GM18867 (cell line): ENCODE results near the gene MINPP1.
"Not testable (repeated sequence)": the region's sequence is repeated elsewhere in the genome, so short reads cannot be mapped to it uniquely, and the experiment has no call there.

ENCODE experiments used
- ATAC-seq: cut with Tn5 transposase; IDR thresholded peaks from one replicate; pipeline ENCODE4 v1.9.1; 2021; ENCODE audit warnings: mild to moderate bottlenecking, moderate library complexity; ENCODE audit not compliant: unreplicated experiment

MINPP1 gene

GRCh38 chr10:87560495-87561129, 55.9 kb downstream of the MINPP1 start:
- no peak for ATAC-seq

DNA sequence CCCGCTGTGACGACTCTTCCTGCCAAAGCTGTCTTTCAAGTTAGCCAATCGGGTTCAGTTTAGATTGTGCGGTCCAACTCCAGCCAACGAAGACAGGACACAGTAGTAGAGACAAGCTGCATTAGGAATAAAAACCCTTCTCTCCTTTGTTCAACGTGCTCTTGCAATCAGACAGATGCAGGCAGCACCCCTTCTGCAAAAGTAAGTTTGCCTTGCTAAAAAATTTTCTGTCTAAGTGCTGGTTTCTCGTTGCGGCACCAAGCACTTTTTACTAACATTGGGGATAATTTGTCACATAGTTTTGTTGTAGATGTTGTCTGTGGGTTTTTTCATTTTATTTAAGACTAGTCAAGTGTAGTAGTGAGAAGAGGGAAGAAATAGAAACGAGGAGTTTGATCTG, 58.1 kb downstream of the MINPP1 start:
- ATAC-seq, result no peak

DNA sequence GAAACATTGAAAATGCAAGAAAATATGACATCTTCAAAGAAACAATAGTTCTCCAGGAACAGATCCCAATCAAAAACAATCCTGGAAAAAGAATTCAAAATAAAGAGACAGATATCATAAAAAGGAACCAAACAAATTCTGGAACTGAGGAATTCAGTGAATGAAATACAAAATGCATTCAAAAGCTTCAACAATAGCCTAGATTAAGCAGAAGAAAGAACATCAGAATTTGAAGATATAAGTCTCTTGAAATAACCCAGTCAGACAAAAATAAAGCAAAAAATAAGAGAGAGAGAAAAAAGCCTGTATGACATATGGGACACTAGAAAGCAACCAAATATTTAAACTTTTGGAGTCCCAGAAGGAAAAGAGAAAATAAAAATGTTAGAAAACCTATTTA, 60.3 kb downstream of the MINPP1 start:
- no peak for ATAC-seq

GRCh38 chr10:87575851-87576250, 71.2 kb downstream of the MINPP1 start:
- no peak for ATAC-seq

DNA sequence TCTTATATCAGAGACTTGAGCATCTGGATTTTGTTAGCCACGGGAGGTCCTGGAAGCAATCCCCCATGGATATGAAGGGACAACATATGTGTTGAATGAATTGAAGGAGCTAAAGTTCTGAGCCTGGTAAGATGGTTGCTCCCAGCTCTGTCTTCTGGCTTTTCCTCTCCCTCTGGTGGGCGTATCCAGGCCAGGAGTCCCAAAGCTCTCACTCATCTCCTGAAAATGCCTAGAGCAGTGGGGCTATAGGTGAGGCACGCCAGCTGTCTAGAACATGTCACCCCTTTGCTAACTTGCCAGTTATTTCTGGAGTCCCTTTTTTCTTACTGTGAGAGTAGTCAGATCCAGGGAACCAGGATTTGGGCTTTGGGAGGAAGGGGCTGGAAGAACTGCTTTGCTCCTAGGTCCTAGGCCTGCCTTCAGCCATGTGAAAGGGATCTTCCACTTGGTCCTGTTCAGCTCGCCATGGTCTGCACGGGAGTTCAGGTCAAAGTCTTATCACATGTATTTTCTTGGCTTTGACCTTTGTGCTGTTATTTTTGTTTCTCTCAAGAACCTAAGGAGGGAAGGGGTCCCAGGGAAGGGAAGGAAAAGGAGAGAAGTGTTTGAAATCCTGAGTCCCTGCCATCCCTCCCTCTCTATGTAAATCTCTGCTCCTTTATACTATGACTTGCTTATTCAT, 73.6 kb downstream of the MINPP1 start:
- ATAC-seq, result no peak

- ATAC-seq, result no peak
These were observed 74.2 kb downstream of the MINPP1 start for GRCh38 chr10:87578842-87579401.

DNA sequence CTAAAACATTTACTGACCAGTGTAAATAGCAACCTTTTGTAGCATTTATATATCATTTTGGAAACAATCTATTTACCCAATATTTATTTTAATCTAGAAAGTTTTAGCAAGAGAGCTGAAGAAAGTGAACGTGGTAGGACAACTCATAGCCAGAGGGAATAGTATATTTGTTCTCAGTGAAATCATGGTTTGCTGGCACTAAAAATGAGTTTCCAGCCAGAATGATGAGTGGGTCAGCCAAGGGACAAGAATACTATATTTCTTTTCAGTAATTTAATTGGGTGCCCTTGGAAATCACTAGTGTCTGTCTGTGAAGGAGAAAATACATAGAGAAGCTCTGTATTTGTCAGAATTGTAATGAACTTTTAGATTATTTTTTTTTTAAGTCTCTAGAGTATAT, 74.9 kb downstream of the MINPP1 start:
- no peak for ATAC-seq

- no peak for ATAC-seq
These were observed 75.3 kb downstream of the MINPP1 start for GRCh38 chr10:87580016-87580415.

DNA sequence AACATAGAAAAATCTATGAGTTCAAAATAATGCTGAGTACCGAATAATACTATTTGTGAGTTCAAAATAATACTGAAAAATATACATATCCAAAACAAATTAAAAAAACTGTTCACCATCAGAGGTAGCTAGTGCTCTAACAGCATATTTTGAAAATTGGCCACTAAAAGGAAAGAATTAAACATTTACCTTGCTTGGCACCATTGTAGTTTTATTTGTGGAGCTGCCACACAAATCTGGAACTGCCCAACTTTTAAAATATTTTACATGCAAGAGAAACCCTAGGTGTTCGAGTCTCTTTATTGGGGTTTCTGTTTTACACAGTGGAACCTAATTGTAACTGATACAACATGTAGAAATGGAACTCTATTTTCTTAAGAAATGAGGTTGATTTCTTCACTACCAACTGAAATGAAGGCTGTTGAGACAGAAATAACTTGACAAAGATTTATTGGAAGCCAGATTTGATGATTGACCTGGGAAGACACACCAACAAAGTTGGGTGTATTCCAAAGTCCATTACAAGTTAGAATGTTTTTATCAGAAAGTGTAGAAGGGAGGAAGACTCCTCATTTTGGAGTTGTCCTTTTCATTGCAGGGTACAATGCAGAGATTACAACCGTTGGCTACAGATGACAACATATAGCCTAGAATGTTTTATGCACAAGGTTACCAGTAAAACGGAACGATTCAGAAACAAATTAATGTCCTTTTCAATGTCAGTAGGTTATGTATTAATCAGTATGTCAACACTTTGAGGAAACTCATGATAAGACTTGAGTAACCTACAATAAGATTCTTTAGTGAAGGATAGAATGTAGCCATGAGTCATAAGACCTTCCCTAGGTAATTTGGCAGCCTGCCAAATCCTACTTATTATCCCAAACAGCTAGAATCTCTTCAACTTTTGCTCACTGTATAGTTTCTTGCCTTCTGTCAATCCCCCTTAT, 81.1 kb downstream of the MINPP1 start:
- no peak for ATAC-seq

DNA sequence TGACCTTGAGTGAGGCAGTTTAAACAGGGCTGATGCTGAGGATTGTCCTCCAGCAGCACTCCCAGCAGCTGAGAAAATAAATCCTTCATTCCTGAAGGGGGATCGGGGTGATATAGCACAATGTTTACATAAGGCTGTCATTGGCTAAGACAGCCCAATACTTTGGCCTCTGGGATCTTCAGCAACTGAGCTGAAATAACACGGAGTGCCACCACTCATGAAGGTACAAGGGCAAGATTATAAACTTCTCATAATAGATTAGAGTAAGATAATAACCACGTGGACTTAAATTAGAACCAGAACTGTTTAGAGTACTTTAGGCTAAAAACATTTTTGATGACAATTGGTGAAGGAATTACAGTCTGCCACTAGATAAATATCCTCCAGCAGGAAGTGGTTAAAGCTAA, 85.0 kb downstream of the MINPP1 start:
- no peak for ATAC-seq

GRCh38 chr10:87590705-87591588, 86.3 kb downstream of the MINPP1 start:
- ATAC-seq, result no peak

DNA sequence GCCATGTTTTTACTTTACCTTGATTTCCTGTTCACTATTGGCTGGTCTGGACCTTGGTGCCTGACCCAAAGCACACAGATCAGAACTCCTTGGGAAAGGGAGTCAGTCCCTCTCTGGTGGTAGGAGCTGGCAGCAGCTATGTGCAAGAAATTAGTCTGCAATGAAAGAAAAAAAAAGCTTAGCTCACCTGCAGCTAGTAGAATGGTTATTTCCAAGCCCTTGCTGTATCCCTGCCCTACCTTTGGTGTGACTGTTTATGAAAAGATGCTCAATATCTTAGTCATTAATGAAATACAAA, 86.8 kb downstream of the MINPP1 start:
- no peak for ATAC-seq

GRCh38 chr10:87592920-87593319, 88.2 kb downstream of the MINPP1 start:
- ATAC-seq, result not testable (repeated sequence)

GRCh38 chr10:87593702-87594101, 89.0 kb downstream of the MINPP1 start:
- ATAC-seq, result no peak

- ATAC-seq, result no peak
These were observed 89.5 kb downstream of the MINPP1 start for GRCh38 chr10:87594181-87594580.

DNA sequence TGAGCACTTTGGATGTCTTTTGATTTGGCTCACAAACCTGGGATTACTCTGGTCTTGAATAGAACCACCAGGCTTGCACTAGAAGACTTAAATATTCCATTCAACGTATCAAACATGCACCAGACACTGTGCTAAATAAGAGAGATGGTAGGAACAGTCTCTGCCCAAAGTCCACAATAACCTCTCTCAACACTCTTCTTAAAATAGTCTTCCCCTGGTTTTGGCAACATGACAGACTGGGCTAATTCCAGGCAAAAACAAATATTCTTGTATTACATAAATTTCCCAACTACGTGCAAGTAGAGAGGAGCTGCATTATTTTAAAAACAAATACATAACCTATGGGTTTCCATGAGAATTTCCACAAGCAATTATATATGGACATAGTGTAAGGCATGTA, 90.2 kb downstream of the MINPP1 start:
- ATAC-seq, result no peak

GRCh38 chr10:87596351-87596750, 91.7 kb downstream of the MINPP1 start:
- ATAC-seq, result no peak

- ATAC-seq, result no peak
These were observed 94.0 kb downstream of the MINPP1 start for GRCh38 chr10:87598700-87599099.

DNA sequence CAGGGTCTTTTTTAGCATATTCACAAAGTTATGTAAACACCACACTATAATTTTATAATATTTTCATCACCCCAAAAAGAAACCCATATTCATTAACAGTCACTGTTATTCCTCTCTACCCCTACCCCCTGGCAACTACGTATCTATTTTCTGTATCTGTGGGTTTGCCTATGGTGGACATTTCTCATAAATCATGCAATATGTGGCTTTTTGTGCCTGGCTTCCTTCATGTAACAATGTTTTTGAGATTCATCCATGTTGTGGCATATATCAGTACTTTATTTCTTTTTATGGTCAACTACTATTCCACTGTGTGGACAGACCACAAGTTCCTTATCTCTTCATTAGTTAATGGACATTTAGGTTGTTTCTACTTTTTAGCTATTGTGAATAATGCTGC, 95.9 kb downstream of the MINPP1 start:
- ATAC-seq, result no peak
